OCI-LY1 (cell line): Measurements from ENCODE around the gene CYP4A22.

Source experiments
- EZH2 ChIP-seq: fragments of 200-600 bp; sonication (generic), shearing (Covaris generic); IDR thresholded peaks from 2 replicates; pipeline ENCODE4 v1.8.0; 2017; ENCODE audit warnings: borderline replicate concordance, mixed run types, mild to moderate bottlenecking, antibody characterized with exemption, low read length, moderate library complexity, mixed read lengths
- TF ChIP-seq, protein P1 (sequence below): fragments of 200-600 bp; sonication (generic), shearing (Covaris generic); IDR thresholded peaks from 2 replicates; pipeline ENCODE4 v1.5.1; 2017; ENCODE audit warnings: mild to moderate bottlenecking, antibody characterized with exemption, low read length, moderate library complexity, mixed read lengths

- TF ChIP-seq, protein P1, sequence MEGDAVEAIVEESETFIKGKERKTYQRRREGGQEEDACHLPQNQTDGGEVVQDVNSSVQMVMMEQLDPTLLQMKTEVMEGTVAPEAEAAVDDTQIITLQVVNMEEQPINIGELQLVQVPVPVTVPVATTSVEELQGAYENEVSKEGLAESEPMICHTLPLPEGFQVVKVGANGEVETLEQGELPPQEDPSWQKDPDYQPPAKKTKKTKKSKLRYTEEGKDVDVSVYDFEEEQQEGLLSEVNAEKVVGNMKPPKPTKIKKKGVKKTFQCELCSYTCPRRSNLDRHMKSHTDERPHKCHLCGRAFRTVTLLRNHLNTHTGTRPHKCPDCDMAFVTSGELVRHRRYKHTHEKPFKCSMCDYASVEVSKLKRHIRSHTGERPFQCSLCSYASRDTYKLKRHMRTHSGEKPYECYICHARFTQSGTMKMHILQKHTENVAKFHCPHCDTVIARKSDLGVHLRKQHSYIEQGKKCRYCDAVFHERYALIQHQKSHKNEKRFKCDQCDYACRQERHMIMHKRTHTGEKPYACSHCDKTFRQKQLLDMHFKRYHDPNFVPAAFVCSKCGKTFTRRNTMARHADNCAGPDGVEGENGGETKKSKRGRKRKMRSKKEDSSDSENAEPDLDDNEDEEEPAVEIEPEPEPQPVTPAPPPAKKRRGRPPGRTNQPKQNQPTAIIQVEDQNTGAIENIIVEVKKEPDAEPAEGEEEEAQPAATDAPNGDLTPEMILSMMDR: no peak
- TF ChIP-seq EZH2: no peak
These were observed 44.9 kb downstream of the CYP4A22 start for GRCh38 chr1:47181955-47182675.
